Immature natural killer cell (primary cell): ENCODE data around the gene NDUFA6. TPM values are rescaled to one million over a fixed set of nuclear protein-coding genes. Genes with fewer than 3 reads are reported as not detected.

Source experiments
- DNase-seq, 3 donors: peaks; one replicate each; pipeline ENCODE4 v3.0.0; 2022; ENCODE audit warnings: mixed read lengths in 1 of 3
- H3K27ac Mint-ChIP-seq, 6 donors: one replicate each; pipeline ENCODE4 v1.8.0; 2020; ENCODE audit warnings: mixed read lengths in 6 of 6, mild to moderate bottlenecking in 5 of 6, inconsistent platforms in 4 of 6, moderate library complexity in 3 of 6
- H3K27me3 Mint-ChIP-seq, 3 donors: one replicate each; pipeline ENCODE4 v1.8.0; 2020 to 2021; ENCODE audit warnings: low read depth in 3 of 3, mild to moderate bottlenecking in 3 of 3, mixed read lengths in 3 of 3, moderate library complexity in 3 of 3, inconsistent platforms in 1 of 3
- H3K36me3 Mint-ChIP-seq, 3 donors: one replicate each; pipeline ENCODE4 v1.8.0; 2020; ENCODE audit warnings: mixed read lengths in 3 of 3, inconsistent platforms in 2 of 3, mild to moderate bottlenecking in 2 of 3
- H3K4me1 Mint-ChIP-seq, 2 donors: one replicate each; pipeline ENCODE4 v1.8.0; 2020; ENCODE audit warnings: inconsistent platforms in 2 of 2, mild to moderate bottlenecking in 2 of 2, mixed read lengths in 2 of 2, moderate library complexity in 1 of 2
- H3K4me3 Mint-ChIP-seq, 5 donors: one replicate each; pipeline ENCODE4 v1.8.0; 2020; ENCODE audit warnings: mild to moderate bottlenecking in 5 of 5, mixed read lengths in 5 of 5, inconsistent platforms in 3 of 5, moderate library complexity in 3 of 5
- H3K9me3 Mint-ChIP-seq, 6 donors: one replicate each; pipeline ENCODE4 v1.8.0; 2020; ENCODE audit warnings: mild to moderate bottlenecking in 6 of 6, mixed read lengths in 6 of 6, inconsistent platforms in 4 of 6, moderate library complexity in 3 of 6
- polyA plus RNA-seq, 3 donors: library from polyadenylated mRNA; unstranded; fragments of 300-500 nt; fragmentation: Illumina TruSeq; gene quantifications; one replicate each; pipeline ENCODE4 v1.2.3, GENCODE V29; 2021

Gene NDUFA6
- polyA plus RNA-seq, 3 donors from 2014 or later = 148 to 227 (median 214) TPM

GRCh38 chr22:42061041-42061440 is 29.5 kb downstream of the NDUFA6 start:
- H3K4me3 Mint-ChIP-seq = no peak overlapping the region
- H3K4me1 Mint-ChIP-seq = no peaks in the 10 kb centered on the region
- H3K36me3 Mint-ChIP-seq = peaks cover 19 to 36% (median 30%) of the 10 kb centered on the region in 3 donors
- no peak for DNase-seq
- H3K9me3 Mint-ChIP-seq = peaks cover 4 to 18% (median 8%) of the 10 kb centered on the region in 6 donors
- H3K27ac Mint-ChIP-seq = peak overlapping the region in 1 of 6 donors; percentile 66
- H3K27me3 Mint-ChIP-seq = no peaks in the 10 kb centered on the region

GRCh38 chr22:42060489-42060888 is 30.1 kb downstream of the NDUFA6 start:
- Mint-ChIP-seq H3K9me3 (peaks cover 4 to 18% (median 8%) of the 10 kb centered on the region in 6 donors), H3K36me3 (peaks cover 19 to 34% (median 30%) of the 10 kb centered on the region in 3 donors), H3K27me3 (no peaks in the 10 kb centered on the region), H3K4me3 (no peak overlapping the region), H3K27ac (no peak overlapping the region), H3K4me1 (no peaks in the 10 kb centered on the region)
- DNase-seq = no peak

GRCh38 chr22:42056757-42057511 is 33.6 kb downstream of the NDUFA6 start:
- no peak overlapping the region for H3K27ac Mint-ChIP-seq
- no peaks in the 10 kb centered on the region for H3K4me1 Mint-ChIP-seq
- H3K36me3 Mint-ChIP-seq = peaks cover 19 to 30% (median 21%) of the 10 kb centered on the region in 3 donors
- no peak for DNase-seq
- no peak overlapping the region for H3K4me3 Mint-ChIP-seq
- H3K27me3 Mint-ChIP-seq = peaks cover 0 to 1% (median 0%) of the 10 kb centered on the region in 3 donors
- H3K9me3 Mint-ChIP-seq = peaks cover 3 to 18% (median 8%) of the 10 kb centered on the region in 6 donors

GRCh38 chr22:42052765-42053164 is 37.8 kb downstream of the NDUFA6 start:
- peaks cover 3 to 15% (median 8%) of the 10 kb centered on the region in 6 donors for H3K9me3 Mint-ChIP-seq
- no peaks in the 10 kb centered on the region for H3K4me1 Mint-ChIP-seq
- H3K27ac Mint-ChIP-seq = no peak overlapping the region

GRCh38 chr22:42050641-42051180 is 39.9 kb downstream of the NDUFA6 start:
- no peak for DNase-seq
- H3K9me3 Mint-ChIP-seq = no peaks in the 10 kb centered on the region
- H3K27me3 Mint-ChIP-seq = peaks cover 0 to 1% (median 0%) of the 10 kb centered on the region in 3 donors
- no peak overlapping the region for H3K27ac Mint-ChIP-seq
- H3K36me3 Mint-ChIP-seq = no peaks in the 10 kb centered on the region
- no peaks in the 10 kb centered on the region for H3K4me1 Mint-ChIP-seq
- no peak overlapping the region for H3K4me3 Mint-ChIP-seq

More at GRCh38 chr22:42052765-42053164, 37.8 kb downstream of the NDUFA6 start:
- no peak overlapping the region for H3K4me3 Mint-ChIP-seq
- H3K36me3 Mint-ChIP-seq = peaks cover 7 to 12% (median 8%) of the 10 kb centered on the region in 3 donors
- peaks cover 0 to 1% (median 0%) of the 10 kb centered on the region in 3 donors for H3K27me3 Mint-ChIP-seq
- no peak for DNase-seq

GRCh38 chr22:42041784-42042183 is 48.8 kb downstream of the NDUFA6 start:
- Mint-ChIP-seq H3K27me3 (peaks cover 1 to 6% (median 1%) of the 10 kb centered on the region in 3 donors), H3K9me3 (peaks cover 3 to 24% (median 8%) of the 10 kb centered on the region in 6 donors), H3K4me3 (no peak overlapping the region), H3K27ac (no peak overlapping the region), H3K4me1 (no peaks in the 10 kb centered on the region), H3K36me3 (peaks cover 12 to 23% (median 18%) of the 10 kb centered on the region in 3 donors)
- no peak for DNase-seq

- no peak for DNase-seq
- Mint-ChIP-seq H3K4me1 (no peaks in the 10 kb centered on the region), H3K36me3 (peaks cover 12 to 27% (median 18%) of the 10 kb centered on the region in 3 donors), H3K27me3 (peaks cover 1 to 6% (median 1%) of the 10 kb centered on the region in 3 donors), H3K9me3 (peaks cover 3 to 24% (median 8%) of the 10 kb centered on the region in 6 donors), H3K4me3 (no peak overlapping the region), H3K27ac (no peak overlapping the region)
Observed at GRCh38 chr22:42039271-42039670, 51.3 kb downstream of the NDUFA6 start.

Other genes with a start within 250 kb of the NDUFA6 start
- not detected for gene SHISA8, start 175.7 kb downstream of the NDUFA6 start, polyA plus RNA-seq
- not detected for gene TNFRSF13C, start 164.0 kb downstream of the NDUFA6 start, polyA plus RNA-seq
- 1 to 10 TPM; 4.3 to 9.3 (median 5.5) TPM for gene CENPM, start 143.6 kb downstream of the NDUFA6 start, polyA plus RNA-seq
- gene SEPTIN3, start 121.3 kb downstream of the NDUFA6 start, polyA plus RNA-seq = not detected
- gene WBP2NL, start 92.0 kb downstream of the NDUFA6 start, polyA plus RNA-seq = under 1 TPM in 2 of 3 donors, not detected in 1; 0.16 to 0.62 TPM
- 10 to 100 TPM; 17.5 to 30.5 (median 24.4) TPM for gene NAGA, start 20.0 kb downstream of the NDUFA6 start, polyA plus RNA-seq
- gene PHETA2, start 16.5 kb downstream of the NDUFA6 start, polyA plus RNA-seq = 1 to 10 TPM in 2 of 3 donors, under 1 TPM in 1; 0.78 to 2.1 (median 1.2) TPM
- gene SMDT1, start 11.1 kb downstream of the NDUFA6 start, polyA plus RNA-seq = 100 to 1,000 TPM; 158 to 284 (median 174) TPM
- gene CYP2D6, start 40.0 kb upstream of the NDUFA6 start, polyA plus RNA-seq = not detected
- gene TCF20, start 179.9 kb upstream of the NDUFA6 start, polyA plus RNA-seq = 1 to 10 TPM in 2 of 3 donors, under 1 TPM in 1; 0.12 to 2.4 (median 1.4) TPM